PC-9 (cell line): ENCODE measurements around the gene AGXT.

Experiments used
- CTCF ChIP-seq: fragments of 200-600 bp; sonication (generic); conservative IDR thresholded peaks from 2 replicates; pipeline ENCODE4 v1.6.1; 2017; ENCODE audit warnings: mixed run types, antibody characterized with exemption, mild to moderate bottlenecking, moderate library complexity
- EZH2 ChIP-seq: fragments of 200-600 bp; sonication (generic); IDR thresholded peaks from 2 replicates; pipeline ENCODE4 v1.8.0; 2017; ENCODE audit warnings: antibody characterized with exemption, low read depth

- TF ChIP-seq CTCF: no peak
- no peak for TF ChIP-seq EZH2
Observed at GRCh38 chr2:240900141-240900860, 31.7 kb downstream of the AGXT start.
